B cell (primary cell): Measurements from ENCODE around the gene DLGAP3. TPM values are rescaled to one million over a fixed set of nuclear protein-coding genes. Genes with fewer than 3 reads are reported as not detected.

ENCODE experiments used
- ATAC-seq: fragments of 200-7000 bp; cut with Tn5 transposase; one replicate; pipeline ENCODE4 v1.10.0; 2021; ENCODE audit warnings: low read depth, mild to moderate bottlenecking, moderate number of reproducible peaks, moderate library complexity
- CTCF ChIA-PET: fragments of 350-600 bp; sonication (Branson Sonifier 250); formaldehyde crosslinking; loops from one replicate; lab custom pipeline; 2021; ENCODE audit warnings: antibody characterized with exemption, inconsistent platforms; lab: Charles Lee
- POLR2A ChIA-PET: fragments of 350-600 bp; sonication (Branson Sonifier 250); formaldehyde crosslinking; loops from one replicate; lab custom pipeline; 2021; ENCODE audit warnings: antibody characterized with exemption; lab: Charles Lee
- DNase-seq: peaks from one replicate; pipeline ENCODE4 v3.0.0; 2013
- H2AFZ ChIP-seq: 2 replicates; pipeline ENCODE4 v1.6.1; 2012; ENCODE audit warnings: mild to moderate bottlenecking, low read depth, low read length; ENCODE audit not compliant: insufficient read depth, poor library complexity, severe bottlenecking
- H3K27ac ChIP-seq, 2 donors: 1 replicate in 1 of 2; 2 replicates in 1 of 2; pipeline ENCODE4 v1.5.1; 2012 to 2013; ENCODE audit warnings: low read length in 2 of 2, mild to moderate bottlenecking in 2 of 2, moderate library complexity in 1 of 2
- H3K27me3 ChIP-seq, 4 experiments: fragments of 200-600 bp in 1 of 4; sonication (generic) in 1 of 4; replicated peaks in 1 of 4; 1 replicate in 2 of 4; 2 replicates in 2 of 4; pipeline versions ENCODE4 v1.6.1 to v1.7.0; 2013 to 2016; ENCODE audit warnings: low read length in 3 of 4, mild to moderate bottlenecking in 2 of 4, mixed read lengths in 1 of 4, moderate library complexity in 1 of 4; ENCODE audit not compliant: insufficient read depth in 4 of 4, control insufficient read depth in 3 of 4; ENCODE audit errors: control extremely low read depth in 1 of 4
- H3K36me3 ChIP-seq, 2 experiments: replicated peaks in 1 of 2; 1 replicate in 1 of 2; 2 replicates in 1 of 2; pipeline versions ENCODE4 v1.6.1 to v1.7.1; 2013; ENCODE audit warnings: low read length in 1 of 2; ENCODE audit not compliant: insufficient read depth in 2 of 2, control insufficient read depth in 1 of 2; ENCODE audit errors: control extremely low read depth in 1 of 2, extremely low read depth in 1 of 2
- H3K4me1 ChIP-seq, 2 donors: fragments of 200-600 bp in 1 of 2; sonication (generic) in 1 of 2; 1 replicate in 1 of 2; 2 replicates in 1 of 2; pipeline versions ENCODE4 v1.5.1 to v1.6.1; 2013 to 2017; ENCODE audit warnings: low read length in 2 of 2; ENCODE audit not compliant: control insufficient read depth in 2 of 2, insufficient read depth in 2 of 2
- H3K4me2 ChIP-seq: replicated peaks from 2 replicates; pipeline ENCODE3; 2012; ENCODE audit warnings: mild to moderate bottlenecking, low read depth, low read length; ENCODE audit not compliant: poor library complexity, severe bottlenecking
- H3K4me3 ChIP-seq, 5 experiments: fragments of 200-600 bp in 1 of 5; sonication (generic) in 1 of 5; 1 replicate in 3 of 5; 2 replicates in 2 of 5; pipeline versions ENCODE4 v1.5.1 to v1.7.0; 2011 to 2016; ENCODE audit warnings: low read length in 4 of 5, mild to moderate bottlenecking in 4 of 5, low read depth in 2 of 5, control low read depth in 1 of 5, moderate library complexity in 1 of 5; ENCODE audit not compliant: insufficient read depth in 1 of 5; ENCODE audit errors: control extremely low read depth in 1 of 5, extremely low read depth in 1 of 5
- H3K79me2 ChIP-seq: fragments of 200-600 bp; sonication (generic); one replicate; pipeline ENCODE4 v1.6.0; 2016; ENCODE audit warnings: low read length; ENCODE audit not compliant: control insufficient read depth, insufficient read depth
- H3K9ac ChIP-seq: fragments of 200-600 bp; sonication (generic); 2 replicates; pipeline ENCODE4 v1.6.1; 2017; ENCODE audit warnings: mild to moderate bottlenecking, low read length, moderate library complexity
- H3K9me3 ChIP-seq, 3 donors: one replicate each; pipeline versions ENCODE4 v1.6.1 to v1.7.1; 2013; ENCODE audit warnings: low read length in 2 of 3; ENCODE audit not compliant: control insufficient read depth in 2 of 3, insufficient read depth in 1 of 3; ENCODE audit errors: control extremely low read depth in 1 of 3
- H4K20me1 ChIP-seq: 2 replicates; pipeline ENCODE4 v1.6.0; 2012; ENCODE audit warnings: mild to moderate bottlenecking, low read length; ENCODE audit not compliant: insufficient read depth, control insufficient read depth, poor library complexity, severe bottlenecking
- H3K27ac Mint-ChIP-seq: one replicate; pipeline ENCODE4 v1.8.0; 2021; ENCODE audit warnings: mixed read lengths
- H3K27me3 Mint-ChIP-seq: one replicate; pipeline ENCODE4 v1.8.0; 2021; ENCODE audit warnings: mixed read lengths
- H3K4me1 Mint-ChIP-seq: one replicate; pipeline ENCODE4 v1.8.0; 2021; ENCODE audit warnings: mixed read lengths
- H3K4me3 Mint-ChIP-seq: one replicate; pipeline ENCODE4 v1.8.0; 2021; ENCODE audit warnings: mixed read lengths
- H3K9me3 Mint-ChIP-seq: one replicate; pipeline ENCODE4 v1.8.0; 2022; ENCODE audit warnings: mixed read lengths; ENCODE audit not compliant: insufficient read depth
- CTCF ChIP-seq: fragments of 200-600 bp; IDR thresholded peaks from one replicate; pipeline ENCODE4 v1.8.0; 2022; ENCODE audit warnings: antibody characterized with exemption, mild to moderate bottlenecking
- EZH2 ChIP-seq: IDR thresholded peaks from 2 replicates; pipeline ENCODE4 v1.6.1; 2012; ENCODE audit warnings: borderline replicate concordance, low read depth, mild to moderate bottlenecking, moderate library complexity, low read length; ENCODE audit not compliant: insufficient read depth, poor library complexity, severe bottlenecking
- WGBS: methylation state at CpG from one replicate; pipeline ENCODE4 v1.1.5; 2013; ENCODE audit warnings: missing lambda C conversion rate; ENCODE audit not compliant: insufficient coverage; 5-methylcytosine and 5-hydroxymethylcytosine counted together
- intact Hi-C: fragments of 100-400 bp; cut with micrococcal nuclease; formaldehyde crosslinking; loops from one replicate; pipeline ENCODE4 v1.10.0; 2022
- polyA plus RNA-seq: library from polyadenylated mRNA; depleted of rRNA; stranded (reverse); fragments of >200 nt; gene quantifications from 2 replicates; pipeline ENCODE4 v1.2.3, GENCODE V29; 2012
- total RNA-seq, 2 donors: library from RNA; stranded (reverse); fragments of 120-200 nt in 1 of 2; gene quantifications; 1 replicate in 1 of 2; 2 replicates in 1 of 2; pipeline versions ENCODE4 v1.2.3 to v1.2.4, GENCODE V29; 2013 to 2022

DLGAP3 gene
- total and polyA plus RNA-seq, 2 donors (not counting 1 experiment from before 2014, with no cell fraction given), result 2.3 to 2.4 TPM

- H2AFZ ChIP-seq, result no peak overlapping the region
- H4K20me1 ChIP-seq, result peaks cover 13% of the 10 kb centered on the region
- intact Hi-C loops, result no loop called here
- CTCF ChIA-PET, result interaction anchor here (1.6 kb wide), 1 partner anchor 108 kb away, joined by 3 read pairs; no protein-coding TSS in a partner anchor
- peaks cover 0 to 5% of the 10 kb centered on the region in 2 experiments for H3K36me3 ChIP-seq
- Mint-ChIP-seq H3K27ac (no peak overlapping the region), H3K4me3 (no peak overlapping the region), H3K27me3 (no peaks in the 10 kb centered on the region), H3K4me1 (peaks cover 2% of the 10 kb centered on the region), H3K9me3 (peaks cover 3% of the 10 kb centered on the region)
- no peaks in the 10 kb centered on the region for H3K4me1 ChIP-seq
- WGBS, result 100% methylated on average over 2 of the region's 8 CpGs
- H3K9me3 ChIP-seq, result peaks cover 0 to 9% (median 0%) of the 10 kb centered on the region in 3 donors
- H3K4me3 ChIP-seq, result no peak overlapping the region
- POLR2A ChIA-PET, result interaction anchor here (1.7 kb wide), 1 partner anchor 10 kb away, joined by 4 read pairs; the partner anchor contains the start of gene TMEM35B
- ATAC-seq (no peak), DNase-seq (no peak)
- TF ChIP-seq CTCF (no peak), EZH2 (no peak)
- H3K27ac ChIP-seq, result no peak overlapping the region
- H3K9ac ChIP-seq, result no peak overlapping the region
- no peak overlapping the region for H3K4me2 ChIP-seq
- no peaks in the 10 kb centered on the region for H3K79me2 ChIP-seq
- H3K27me3 ChIP-seq, result peaks cover 0 to 4% (median 2%) of the 10 kb centered on the region in 4 experiments
These were observed 45.2 kb upstream of the DLGAP3 start for GRCh38 chr1:34974626-34975025.

DNA sequence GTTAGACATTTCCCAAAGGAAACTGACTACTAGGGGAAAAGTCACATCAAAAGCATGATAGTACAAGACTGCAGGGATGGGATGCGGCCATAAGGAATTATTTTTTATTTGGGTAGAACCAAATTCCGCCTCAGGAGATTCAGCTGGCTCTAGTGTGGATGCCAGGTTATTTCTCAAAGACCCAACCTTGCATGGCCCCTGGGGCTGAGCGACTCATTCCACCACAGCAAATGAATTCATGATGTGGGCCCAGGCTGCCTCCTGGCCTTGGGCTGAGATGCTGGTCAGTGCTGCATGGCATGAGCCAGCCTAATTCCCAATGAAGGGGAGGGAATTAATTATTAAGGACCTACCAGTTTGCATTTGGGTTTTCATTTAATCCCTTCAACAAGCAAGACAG, 43.9 kb upstream of the DLGAP3 start:
- 80% methylated on average over 2 of the region's 3 CpGs for WGBS
- H3K9me3 Mint-ChIP-seq, result peaks cover 3% of the 10 kb centered on the region
- ATAC-seq (no peak), DNase-seq (no peak)
- no peak overlapping the region for H3K9ac ChIP-seq
- H3K9me3 ChIP-seq, result peaks cover 0 to 17% (median 3%) of the 10 kb centered on the region in 3 donors
- H3K79me2 ChIP-seq, result no peaks in the 10 kb centered on the region
- intact Hi-C loops, result no loop called here
- H3K4me3 Mint-ChIP-seq, result no peak overlapping the region
- no peak overlapping the region for H3K27ac ChIP-seq
- ChIA-PET CTCF (no interaction called here), POLR2A (no interaction called here)
- H3K27me3 ChIP-seq, result peaks cover 0 to 4% (median 2%) of the 10 kb centered on the region in 4 experiments
- no peak for TF ChIP-seq EZH2
- no peak for TF ChIP-seq CTCF
- no peak overlapping the region for H3K4me2 ChIP-seq
- peaks cover 2% of the 10 kb centered on the region for H4K20me1 ChIP-seq
- peaks cover 2% of the 10 kb centered on the region for H3K4me1 Mint-ChIP-seq
- H3K36me3 ChIP-seq, result peaks cover 0 to 5% of the 10 kb centered on the region in 2 experiments
- H3K4me3 ChIP-seq, result no peak overlapping the region
- H3K27me3 Mint-ChIP-seq, result no peaks in the 10 kb centered on the region
- no peaks in the 10 kb centered on the region for H3K4me1 ChIP-seq
- no peak overlapping the region for H3K27ac Mint-ChIP-seq
- no peak overlapping the region for H2AFZ ChIP-seq
